Vagina (tissue), 1 donor: ENCODE results near the gene OR51F1. TPM values are rescaled to one million over a fixed set of nuclear protein-coding genes. Genes with fewer than 3 reads are reported as not detected.

Source experiments
- small RNA-seq: library from RNA; depleted of rRNA; stranded (forward); fragments of <200 nt; gene quantifications from one replicate; pipeline ENCODE3, GENCODE V24; 2016
- total RNA-seq: library from RNA; depleted of rRNA; stranded (reverse); fragments of >200 nt; gene quantifications from one replicate; pipeline ENCODE4 v1.2.3, GENCODE V29; 2016

Gene OR51F1
- total RNA-seq, 1 donor from 2014 or later, result not detected

Small RNA genes within 50 kb of the gene (small RNA-seq; reads per million reads assigned to genes)
- gene RF00091, result not detected

Other genes starting within 250 kb of the OR51F1 start
- gene OR52M1, start 224.7 kb downstream of the OR51F1 start, total RNA-seq, result not detected
- not detected for gene OR52I2, start 188.2 kb downstream of the OR51F1 start, total RNA-seq
- gene OR52I1, start 175.9 kb downstream of the OR51F1 start, total RNA-seq, result not detected
- gene TRIM68, start 161.7 kb downstream of the OR51F1 start, total RNA-seq, result 9.6 TPM
- not detected for gene OR51D1, start 132.5 kb downstream of the OR51F1 start, total RNA-seq
- gene OR51E1, start 126.0 kb downstream of the OR51F1 start, total RNA-seq, result 0.25 TPM
- 0.98 TPM for gene OR51E2, start 72.1 kb downstream of the OR51F1 start, total RNA-seq
- gene MMP26, start 65.2 kb downstream of the OR51F1 start, total RNA-seq, result not detected
- gene OR52R1, start 34.4 kb upstream of the OR51F1 start, total RNA-seq, result not detected
- gene OR51F2, start 51.4 kb upstream of the OR51F1 start, total RNA-seq, result not detected
- not detected for gene OR51S1, start 79.3 kb upstream of the OR51F1 start, total RNA-seq
- gene OR51T1, start 112.0 kb upstream of the OR51F1 start, total RNA-seq, result not detected
- gene OR51A7, start 133.8 kb upstream of the OR51F1 start, total RNA-seq, result not detected
- gene OR51G2, start 149.4 kb upstream of the OR51F1 start, total RNA-seq, result not detected
- not detected for gene OR51G1, start 154.4 kb upstream of the OR51F1 start, total RNA-seq
- gene OR51A4, start 177.7 kb upstream of the OR51F1 start, total RNA-seq, result not detected
- not detected for gene OR51A2, start 185.8 kb upstream of the OR51F1 start, total RNA-seq
- gene OR51L1, start 224.9 kb upstream of the OR51F1 start, total RNA-seq, result not detected